Astrocyte (in vitro differentiated cells and primary cell): ENCODE measurements around the gene PCYT1B.

Source experiments
- EZH2 ChIP-seq: IDR thresholded peaks from 2 replicates; pipeline ENCODE4 v1.6.1; 2012; ENCODE audit warnings: mild to moderate bottlenecking, low read length, inconsistent platforms; ENCODE audit not compliant: insufficient read depth
- TF ChIP-seq, protein P1 (sequence below): IDR thresholded peaks from 2 replicates; pipeline ENCODE4 v1.5.1; 2011; ENCODE audit warnings: low read depth, mild to moderate bottlenecking, inconsistent platforms, low read length, moderate library complexity; ENCODE audit not compliant: insufficient read depth

DNA sequence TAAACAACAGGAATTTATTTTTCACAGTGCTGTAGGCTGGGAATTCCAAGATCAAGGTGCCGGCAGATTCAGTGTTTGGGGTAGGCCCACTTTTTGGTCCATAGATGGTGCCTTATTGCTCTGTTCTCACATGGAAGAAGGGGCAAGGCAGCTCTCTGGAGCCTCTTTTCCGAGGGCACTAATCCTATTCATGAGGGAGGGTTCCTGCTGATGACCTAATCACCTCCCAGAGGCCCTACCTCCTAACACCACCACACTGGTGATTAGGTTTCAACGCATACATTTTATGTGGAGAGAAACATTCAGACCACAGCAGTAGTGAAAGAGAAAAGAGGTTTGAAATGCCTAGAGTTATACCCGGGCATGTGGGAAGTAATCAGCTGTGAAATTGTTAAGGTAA, 45.2 kb upstream of the PCYT1B start:
- TF ChIP-seq, protein P1, sequence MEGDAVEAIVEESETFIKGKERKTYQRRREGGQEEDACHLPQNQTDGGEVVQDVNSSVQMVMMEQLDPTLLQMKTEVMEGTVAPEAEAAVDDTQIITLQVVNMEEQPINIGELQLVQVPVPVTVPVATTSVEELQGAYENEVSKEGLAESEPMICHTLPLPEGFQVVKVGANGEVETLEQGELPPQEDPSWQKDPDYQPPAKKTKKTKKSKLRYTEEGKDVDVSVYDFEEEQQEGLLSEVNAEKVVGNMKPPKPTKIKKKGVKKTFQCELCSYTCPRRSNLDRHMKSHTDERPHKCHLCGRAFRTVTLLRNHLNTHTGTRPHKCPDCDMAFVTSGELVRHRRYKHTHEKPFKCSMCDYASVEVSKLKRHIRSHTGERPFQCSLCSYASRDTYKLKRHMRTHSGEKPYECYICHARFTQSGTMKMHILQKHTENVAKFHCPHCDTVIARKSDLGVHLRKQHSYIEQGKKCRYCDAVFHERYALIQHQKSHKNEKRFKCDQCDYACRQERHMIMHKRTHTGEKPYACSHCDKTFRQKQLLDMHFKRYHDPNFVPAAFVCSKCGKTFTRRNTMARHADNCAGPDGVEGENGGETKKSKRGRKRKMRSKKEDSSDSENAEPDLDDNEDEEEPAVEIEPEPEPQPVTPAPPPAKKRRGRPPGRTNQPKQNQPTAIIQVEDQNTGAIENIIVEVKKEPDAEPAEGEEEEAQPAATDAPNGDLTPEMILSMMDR = no peak
- no peak for TF ChIP-seq EZH2
